ENCODE results near the gene CEMIP2.

CEMIP2 gene

DNA sequence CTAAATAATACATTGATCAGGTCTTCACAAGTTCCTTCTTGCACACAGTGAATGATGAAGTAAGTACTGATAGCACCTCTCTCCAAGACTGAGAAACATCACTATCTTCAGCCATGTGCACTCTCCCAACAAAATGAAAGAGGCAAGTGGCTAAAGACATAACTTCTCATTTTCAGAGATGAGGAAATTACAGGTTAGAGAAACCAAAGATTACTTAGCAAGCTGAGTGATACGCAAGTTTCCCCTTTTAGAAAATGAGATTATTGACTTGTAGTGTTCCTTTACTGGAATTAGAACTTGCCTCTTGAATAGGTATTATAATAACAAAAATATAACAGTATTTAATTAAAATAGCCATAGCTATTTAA, 21.6 kb downstream of the CEMIP2 start:
- no peak for DNase-seq

DNA sequence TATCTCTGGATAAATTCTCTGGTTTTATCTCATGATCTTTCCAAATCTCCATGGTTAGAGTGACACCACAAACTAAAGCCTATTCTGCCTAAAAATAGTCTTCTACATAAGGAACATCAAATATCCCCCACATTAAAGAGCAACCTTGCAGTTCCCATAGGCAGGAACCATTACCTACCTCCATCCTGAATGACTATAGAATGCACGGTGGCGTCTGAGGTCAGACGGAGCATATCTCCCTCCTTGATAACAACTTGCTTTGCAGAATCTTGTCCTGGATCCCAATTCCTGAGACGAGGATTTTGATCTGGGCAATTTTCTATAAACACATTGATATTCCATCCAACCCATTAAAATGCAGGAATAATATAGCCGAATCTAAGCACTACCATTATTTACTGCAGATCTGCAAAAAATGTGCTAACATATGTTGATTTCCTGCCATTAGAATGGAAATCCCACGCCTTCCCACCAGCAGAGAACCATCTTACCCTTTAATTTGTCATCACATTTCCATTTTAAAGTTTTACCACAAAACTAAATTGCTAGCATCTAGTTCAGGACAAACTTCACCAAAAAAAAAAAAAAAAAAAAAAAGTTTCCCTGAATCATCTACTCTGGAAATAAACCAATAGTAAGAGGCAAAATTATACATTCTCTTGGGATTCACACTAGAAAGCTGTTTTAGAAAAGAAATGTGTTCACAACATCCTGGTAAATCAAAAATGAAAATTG, 22.1 kb downstream of the CEMIP2 start:
- DNase-seq = no peak

- no peak for DNase-seq
Observed at GRCh38 chr9:71744754-71745521, 23.4 kb downstream of the CEMIP2 start.

DNA sequence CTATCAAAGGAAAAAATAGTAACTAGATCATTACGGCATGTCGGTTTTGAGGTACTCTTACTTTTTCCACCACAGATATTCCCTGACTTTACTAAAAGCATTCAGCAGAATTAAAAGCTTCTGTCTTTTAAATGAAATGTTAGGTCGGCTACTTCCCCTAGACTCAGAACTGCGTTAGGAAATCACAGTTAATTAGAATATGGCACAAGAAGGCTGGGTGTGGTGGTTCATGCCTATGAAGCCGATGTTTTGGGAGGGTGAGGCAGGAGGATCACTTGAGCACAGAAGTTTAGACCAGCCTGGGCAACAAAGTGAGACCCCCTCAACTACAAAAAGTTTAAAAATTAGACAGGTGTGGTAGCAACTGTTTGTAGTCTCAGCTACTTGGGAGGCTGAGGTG, 24.4 kb downstream of the CEMIP2 start:
- no peak for DNase-seq

DNA sequence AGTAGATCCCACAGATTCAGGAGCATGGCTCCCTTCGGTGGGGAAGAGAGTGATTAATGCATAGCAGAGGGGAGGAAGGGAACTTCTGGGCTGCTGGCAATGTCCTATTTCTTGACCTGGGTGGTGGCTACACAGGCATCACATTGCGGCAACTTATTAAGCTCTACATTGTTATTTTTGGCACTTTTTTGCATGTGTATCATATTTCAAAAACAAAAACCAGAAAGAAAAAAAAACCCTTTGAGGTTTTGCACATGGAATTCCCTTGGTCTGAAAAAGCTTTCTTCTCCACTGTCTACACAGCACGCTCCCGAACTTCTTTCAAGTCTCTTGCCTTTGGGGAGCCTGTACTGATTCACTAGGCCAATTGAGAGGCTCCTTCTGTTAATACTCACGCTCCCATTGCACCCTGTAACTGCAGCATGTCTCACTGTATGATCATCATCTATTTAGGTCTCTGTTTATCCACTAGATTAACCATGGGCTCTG, 25.1 kb downstream of the CEMIP2 start:
- no peak for DNase-seq

DNA sequence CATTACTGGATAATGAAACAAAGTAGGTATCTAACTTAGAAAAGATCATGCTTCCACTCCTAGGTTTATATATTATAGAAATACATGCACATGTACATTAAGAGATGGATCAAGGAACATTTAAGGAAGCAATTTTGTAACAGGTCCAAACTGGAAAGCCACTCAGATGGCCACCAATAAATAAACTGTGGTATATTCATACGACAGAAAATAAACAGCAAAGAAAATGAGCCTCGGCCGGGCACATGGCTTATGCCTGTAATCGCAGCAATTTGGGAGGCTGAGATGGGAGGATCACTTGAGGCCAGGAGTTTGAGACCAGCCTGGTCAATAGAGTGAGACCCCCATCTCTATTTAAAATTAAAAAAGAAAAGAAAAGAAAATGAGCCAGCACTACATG, 25.6 kb downstream of the CEMIP2 start:
- no peak for DNase-seq

DNA sequence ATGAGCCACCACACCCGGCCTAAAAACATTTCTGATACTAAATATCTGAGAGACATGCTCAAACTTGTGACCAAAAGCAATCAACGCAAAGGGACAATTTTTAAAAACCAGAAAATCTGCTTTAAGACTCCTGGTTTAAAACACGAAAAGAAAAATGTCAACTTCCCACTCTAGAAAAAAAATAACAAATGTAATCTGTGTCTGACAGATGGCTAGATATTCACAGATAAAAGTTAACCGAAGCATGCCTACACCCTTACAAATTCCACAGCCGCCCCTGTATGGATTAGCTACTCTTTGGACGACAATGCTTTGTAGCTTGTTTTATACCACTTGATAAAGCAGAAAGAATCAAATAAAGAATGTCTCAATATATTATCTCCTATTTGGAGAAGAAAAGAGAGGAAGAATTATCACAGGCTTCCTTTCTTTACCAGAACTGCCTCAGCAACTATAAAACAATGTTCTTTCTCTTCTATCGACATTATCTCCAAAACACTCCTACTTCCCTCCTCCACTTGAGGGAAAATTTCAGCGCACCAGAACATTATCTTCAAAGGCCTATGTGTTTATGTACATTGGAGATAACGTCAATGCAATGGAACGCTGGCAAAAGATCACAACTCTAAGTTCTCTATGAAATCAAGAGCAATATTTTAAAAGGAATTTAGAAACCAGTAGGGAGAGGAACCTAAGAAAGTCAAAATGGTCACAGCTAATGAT, 26.2 kb downstream of the CEMIP2 start:
- no peak for DNase-seq

DNA sequence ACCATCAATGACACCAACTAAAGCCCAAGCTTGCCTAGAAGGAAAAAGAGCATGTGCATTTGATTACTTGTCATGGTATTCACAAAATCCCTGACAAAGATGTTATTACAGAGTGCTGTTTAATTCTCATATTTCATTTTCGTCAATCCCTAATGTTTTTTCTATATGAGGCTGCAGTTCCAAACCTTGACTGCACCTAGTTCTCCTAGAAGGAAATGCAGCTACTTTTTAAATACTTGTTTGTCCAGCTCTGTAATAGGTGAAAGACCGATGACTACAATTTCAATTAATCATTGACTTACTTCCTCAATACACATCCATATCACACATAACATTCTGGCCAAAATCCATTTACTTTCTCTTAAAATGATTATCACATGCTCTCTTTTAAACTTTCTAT, 28.1 kb downstream of the CEMIP2 start:
- no peak for DNase-seq

DNA sequence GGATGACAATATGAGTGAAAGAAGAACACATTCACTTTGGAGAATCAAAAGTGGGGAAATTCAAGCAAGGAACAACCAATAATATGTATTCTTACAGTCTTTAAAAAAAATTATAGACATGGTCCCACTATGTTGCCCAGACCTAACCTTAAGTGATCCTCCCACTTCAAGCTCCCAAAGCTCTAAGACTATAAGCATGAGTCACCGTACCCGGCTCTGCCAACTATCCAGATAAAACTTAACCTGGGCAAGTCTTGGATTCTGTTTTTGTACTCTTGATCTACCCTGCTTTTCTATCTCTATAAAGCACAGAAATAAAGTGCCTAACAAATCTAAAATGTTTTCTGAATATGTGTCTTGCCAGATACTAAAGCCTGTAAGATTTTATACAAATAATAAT, 30.9 kb downstream of the CEMIP2 start:
- DNase-seq = no peak

GRCh38 chr9:71736236-71736635, 32.1 kb downstream of the CEMIP2 start:
- DNase-seq = no peak

- no peak for DNase-seq
Observed at GRCh38 chr9:71734950-71735349, 33.4 kb downstream of the CEMIP2 start.

GRCh38 chr9:71733176-71733575, 35.1 kb downstream of the CEMIP2 start:
- no peak for DNase-seq

DNA sequence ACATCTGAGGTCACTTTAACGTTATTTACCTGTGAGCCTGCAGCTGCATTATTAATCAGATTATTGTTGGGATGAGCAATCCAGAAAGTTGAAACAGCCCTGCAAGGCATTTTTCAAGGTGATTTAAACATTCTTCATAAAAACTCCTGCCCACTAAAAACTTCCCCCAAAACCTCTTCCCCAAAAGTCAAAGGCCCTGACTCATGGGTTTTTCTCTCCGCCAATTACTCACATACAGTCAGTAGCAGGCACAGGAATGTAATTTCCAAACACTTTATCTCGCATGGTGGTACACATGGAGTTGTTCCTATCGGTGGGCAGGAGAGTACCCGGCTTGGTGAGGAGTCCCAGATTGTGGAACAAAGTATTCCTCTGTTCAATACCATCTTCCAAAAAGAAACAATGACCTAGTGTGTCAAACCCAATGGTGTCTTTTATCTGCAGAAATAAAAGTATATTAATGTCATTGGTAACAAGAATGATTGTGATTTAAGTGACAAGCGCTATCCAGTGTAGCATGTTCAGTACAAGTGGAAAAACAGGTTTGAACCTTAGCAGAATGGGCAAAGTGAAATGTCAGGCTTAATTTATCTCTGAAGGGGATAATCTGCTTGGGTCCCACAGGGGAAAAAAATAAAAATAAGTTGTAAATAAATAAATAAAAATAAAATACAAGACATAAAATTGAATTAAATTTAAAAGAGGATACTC, 38.3 kb downstream of the CEMIP2 start:
- no peak for DNase-seq

- DNase-seq = no peak
Observed at GRCh38 chr9:71726723-71727122, 41.6 kb downstream of the CEMIP2 start.

GRCh38 chr9:71725590-71726338, 42.5 kb downstream of the CEMIP2 start:
- no peak for DNase-seq

DNA sequence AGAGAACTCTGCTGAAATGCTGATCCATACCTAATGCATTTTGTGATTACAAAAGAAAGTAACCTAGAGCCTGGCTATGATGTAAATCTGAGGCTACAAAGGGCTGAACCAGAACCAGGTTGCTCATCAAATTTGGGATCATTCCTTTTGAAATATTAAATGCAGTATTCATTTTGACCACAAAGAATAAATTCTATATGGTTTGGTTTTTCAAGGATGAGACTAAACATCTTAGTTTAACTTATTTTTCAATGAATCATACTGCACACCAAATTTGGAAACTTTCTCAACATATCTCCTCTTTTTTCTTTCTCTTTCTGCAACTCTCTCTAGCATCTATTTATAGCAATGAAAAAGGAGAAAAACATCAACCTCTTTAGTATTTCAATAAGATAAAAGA, 46.5 kb downstream of the CEMIP2 start:
- DNase-seq = no peak

DNA sequence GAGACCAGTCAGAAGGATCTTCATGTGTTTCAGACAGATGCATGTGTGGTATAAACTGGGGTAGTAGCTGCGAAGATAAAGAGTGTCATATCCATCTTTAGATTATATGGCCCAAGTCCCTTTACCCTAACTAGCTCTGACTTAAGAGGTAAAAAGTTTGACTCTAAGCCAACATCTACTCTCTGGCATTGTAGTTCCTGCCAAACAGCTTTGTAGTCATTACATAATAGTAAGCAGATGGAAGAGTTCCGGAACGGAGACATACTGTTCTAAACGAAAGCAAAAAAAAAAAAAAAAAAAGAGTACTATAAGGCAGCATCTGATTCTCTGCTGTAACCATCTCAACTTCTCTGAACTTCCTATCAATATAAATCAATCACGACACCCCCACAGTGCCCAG, 48.8 kb downstream of the CEMIP2 start:
- no peak for DNase-seq

DNA sequence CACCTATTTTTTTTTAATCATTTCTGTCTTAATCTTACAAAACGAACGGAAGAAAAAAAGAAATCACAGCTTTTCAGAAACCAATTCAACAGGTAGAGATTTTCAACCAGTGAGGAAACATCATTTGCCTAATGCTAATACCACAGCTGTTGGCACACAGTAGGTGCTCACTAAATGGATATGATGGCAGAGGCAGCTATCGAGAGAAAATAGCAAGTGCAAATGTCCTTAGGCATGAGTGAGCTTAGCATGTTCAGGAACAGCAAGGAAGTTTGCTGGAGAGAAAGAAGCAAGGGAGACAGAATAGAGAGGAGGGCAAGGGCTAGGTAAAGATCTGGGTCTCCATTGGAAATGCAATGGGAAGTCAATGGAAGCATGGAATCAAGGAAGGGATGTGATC, 49.2 kb downstream of the CEMIP2 start:
- no peak for DNase-seq

DNA sequence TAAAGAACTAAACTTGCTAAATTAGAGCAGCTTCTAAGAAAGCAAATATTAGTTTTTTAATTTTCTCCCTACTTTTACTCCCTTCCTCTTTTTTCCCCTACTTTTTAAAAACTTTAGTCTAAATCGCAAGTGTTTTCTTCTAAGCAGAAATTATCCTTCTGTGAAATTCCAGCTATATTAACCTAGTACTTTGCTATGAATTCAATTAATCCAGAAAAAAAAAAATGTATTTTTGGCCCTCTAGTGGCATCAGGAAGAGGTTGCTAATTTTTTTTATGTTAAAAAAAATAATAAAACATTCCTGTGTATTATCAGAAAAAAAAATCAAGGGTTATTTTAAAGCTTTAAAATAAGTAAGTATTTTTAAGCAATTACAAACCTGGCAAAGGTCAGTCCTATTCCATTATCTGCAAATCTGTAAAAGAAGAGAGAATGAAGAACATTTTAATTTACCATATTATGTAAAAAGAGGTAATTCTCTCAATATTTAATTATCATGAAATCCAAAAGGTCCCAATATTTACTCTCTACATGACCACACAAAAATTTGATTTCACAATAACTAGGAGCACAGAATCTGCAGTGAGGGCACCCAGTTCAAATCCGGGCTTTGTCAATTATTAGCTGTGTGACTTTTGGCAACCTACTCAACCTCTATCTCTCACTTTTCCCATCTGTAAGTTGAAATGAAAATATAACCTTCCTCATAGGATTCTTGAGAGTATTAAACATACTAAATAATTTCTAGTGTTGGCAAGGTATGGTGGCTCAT, 52.0 kb downstream of the CEMIP2 start:
- no peak for DNase-seq

- DNase-seq = no peak
Observed at GRCh38 chr9:71710856-71711255, 57.5 kb downstream of the CEMIP2 start.

DNA sequence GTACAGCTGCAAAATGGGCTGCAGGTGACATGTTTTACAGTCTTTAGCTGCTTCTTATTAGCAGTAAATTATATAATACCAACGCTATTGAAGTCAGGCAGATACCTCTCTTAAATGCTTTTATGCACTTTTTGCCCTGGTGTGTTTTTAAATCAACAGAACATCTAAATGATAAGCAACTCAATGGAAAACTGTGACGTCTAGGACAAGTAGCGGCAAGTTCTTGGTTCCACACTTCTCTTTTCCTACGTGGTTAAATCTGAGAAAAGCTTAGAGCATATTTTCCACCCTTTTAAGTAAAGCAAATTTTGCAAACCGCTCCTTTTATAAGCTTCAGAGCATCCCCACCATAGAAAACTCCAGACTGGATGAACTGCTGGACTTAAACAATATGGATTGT, 58.1 kb downstream of the CEMIP2 start:
- no peak for DNase-seq

DNA sequence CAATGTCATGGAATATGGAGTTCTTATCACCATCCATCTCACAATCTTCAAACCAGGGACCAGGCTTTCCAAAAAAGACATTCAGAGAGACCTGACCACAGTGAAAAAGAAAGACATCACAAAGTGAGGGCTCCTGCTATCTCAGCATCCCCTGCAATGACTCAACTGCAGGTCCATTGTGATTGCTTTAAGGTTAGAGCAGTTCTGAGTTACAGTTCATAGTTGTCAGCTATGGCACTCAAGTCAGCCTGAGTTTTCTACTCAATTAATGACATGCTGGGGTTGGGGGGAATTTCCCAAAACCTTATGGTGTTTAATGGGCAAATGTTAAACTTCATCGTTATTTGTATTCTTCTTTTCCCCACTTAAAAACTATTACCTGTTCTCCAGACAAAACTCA, 58.9 kb downstream of the CEMIP2 start:
- DNase-seq = no peak
